Stimulated activated CD4-positive, alpha-beta T cell treated with anti-CD3 and anti-CD28 coated beads, Interleukin-4, amount 100 ng/mL, for 24 hours (primary cell): Measurements from ENCODE around the gene STAC3.
A peak's percentile ranks its signal among the peaks of the same experiment; 100 is the strongest.
"Not testable (repeated sequence)": the region's sequence is repeated elsewhere in the genome, so short reads cannot be mapped to it uniquely, and the experiment has no call there.

Source experiments
- DNase-seq: peaks from one replicate; pipeline ENCODE4 v3.0.0-alpha.2; 2020

The STAC3 gene

DNA sequence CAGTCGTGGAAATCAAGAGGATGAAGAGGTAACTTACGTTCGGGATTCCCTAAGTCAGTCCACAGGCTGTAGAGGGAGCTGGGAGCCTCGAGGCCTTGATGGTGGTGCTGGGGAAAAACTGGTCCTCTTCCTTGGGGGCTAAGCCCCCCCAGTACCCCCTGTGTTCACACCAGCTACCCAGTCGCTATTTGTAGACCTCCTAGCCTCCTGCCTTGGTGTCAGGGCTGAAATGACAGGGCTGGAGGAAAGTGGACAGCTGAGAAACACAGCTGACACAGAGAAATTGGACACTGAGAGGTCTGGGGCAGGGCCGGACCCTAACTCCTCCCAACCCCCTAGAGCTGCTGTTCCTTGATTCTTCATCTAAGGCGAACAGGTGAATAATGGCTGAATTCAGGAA, at the start of gene STAC3:
Gene STAC3 (minus strand): TSS at position 232 of the 400 bp plus-strand sequence. CDS start 1,551 bp downstream, outside the sequence.
- DNase-seq, result no peak

DNA sequence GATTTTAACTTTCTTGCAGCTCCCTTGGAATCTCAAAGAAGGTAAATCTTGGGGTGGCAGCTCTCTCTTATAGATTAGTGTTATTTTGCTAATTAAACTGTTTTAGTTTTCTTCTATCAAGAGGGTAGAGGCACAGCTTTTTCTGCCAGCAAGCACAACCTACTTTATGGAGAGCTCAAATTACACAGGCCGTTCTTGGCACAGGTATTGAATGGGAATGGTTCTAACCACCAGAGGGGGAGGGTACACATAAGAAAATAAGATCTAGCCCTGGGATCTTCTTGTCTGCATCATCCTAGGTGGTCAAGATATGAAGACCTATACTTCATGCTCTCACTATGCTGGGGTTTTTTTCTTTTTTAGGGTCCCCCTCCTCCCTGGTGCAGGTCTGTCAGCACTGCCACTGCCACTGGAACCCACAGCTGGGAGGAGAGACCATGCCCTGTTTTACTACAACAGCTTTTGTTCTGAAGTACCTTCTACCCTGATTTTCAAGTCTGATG, 48.6 kb upstream of the STAC3 start:
- no peak for DNase-seq

DNA sequence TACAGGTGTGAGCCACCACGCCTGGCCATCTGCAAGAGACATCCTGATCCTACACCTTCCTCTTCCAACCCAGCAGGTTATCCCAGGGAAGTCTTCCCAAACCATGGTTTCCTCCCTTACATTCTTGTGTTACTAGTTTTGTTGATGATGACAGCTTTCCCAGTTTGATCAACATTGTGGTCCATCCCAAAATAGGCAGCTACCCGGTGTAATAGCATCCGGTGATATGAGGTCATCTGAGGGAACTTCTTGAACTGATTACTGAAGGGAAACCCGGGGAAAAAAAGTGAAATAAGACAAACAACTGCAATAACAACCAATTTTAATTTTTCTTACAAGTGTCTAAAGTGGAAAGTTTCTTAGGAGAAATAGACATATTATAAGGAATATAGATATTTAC, 45.3 kb upstream of the STAC3 start:
- no peak for DNase-seq

DNA sequence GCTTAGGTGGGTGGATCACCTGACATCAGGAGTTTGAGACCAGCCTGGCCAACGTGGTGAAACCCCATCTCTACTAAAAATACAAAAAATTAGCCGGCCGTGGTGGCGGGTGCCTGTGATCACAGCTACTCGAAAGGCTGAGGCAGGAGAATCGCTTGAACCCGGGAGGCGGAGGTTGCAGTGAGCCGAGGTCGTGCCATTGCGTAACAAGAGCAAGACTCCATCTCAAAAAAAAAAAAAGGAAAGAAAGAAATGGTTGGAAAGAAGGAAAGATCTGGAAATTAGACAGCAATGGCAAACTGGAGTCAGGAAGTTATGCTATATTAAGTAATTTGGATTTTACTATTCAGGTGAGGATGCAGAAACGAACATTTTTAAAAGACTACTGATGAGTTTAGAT, 31.1 kb upstream of the STAC3 start:
- not testable (repeated sequence) for DNase-seq

DNA sequence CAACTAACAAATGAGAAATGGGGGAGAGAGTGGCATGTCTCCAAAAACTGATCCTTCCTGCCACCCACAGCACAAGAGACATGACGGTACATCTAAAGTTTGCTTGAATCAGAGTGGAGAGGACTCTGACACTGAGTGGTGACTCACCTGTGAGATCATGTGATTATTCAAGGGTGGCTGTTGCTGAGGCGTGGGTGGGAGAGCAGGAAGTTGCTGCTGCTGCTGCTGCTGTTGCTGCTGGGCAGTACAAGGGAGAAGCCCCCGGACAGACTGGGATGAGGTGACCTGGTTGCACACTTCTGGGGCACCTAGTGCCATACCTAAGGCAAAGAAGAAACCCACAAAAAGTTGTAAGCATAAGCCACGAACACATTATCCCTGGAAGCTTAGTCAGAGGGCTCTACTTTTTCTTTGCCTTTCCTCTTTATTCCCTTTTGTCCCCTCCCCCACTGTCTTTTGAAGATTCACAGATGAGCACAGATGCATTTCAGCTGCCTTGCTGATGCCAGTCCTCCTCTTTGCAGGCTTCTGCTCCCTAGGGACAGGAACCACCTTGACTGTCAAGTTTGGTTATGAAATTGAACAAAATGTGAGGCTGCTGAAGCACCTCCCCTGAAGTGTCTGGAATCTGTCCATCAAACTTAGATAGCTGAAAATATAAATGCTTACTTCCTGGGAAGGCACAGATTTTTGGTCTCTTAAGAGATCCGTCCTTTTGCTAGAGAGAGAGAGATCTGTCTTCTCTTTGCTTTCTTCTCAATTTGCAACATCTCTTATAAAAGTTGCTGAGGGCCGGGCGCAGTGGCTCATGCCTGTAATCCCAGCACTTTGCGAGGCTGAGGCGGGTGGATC, 29.4 kb upstream of the STAC3 start:
- peak; percentile 83 for DNase-seq

DNA sequence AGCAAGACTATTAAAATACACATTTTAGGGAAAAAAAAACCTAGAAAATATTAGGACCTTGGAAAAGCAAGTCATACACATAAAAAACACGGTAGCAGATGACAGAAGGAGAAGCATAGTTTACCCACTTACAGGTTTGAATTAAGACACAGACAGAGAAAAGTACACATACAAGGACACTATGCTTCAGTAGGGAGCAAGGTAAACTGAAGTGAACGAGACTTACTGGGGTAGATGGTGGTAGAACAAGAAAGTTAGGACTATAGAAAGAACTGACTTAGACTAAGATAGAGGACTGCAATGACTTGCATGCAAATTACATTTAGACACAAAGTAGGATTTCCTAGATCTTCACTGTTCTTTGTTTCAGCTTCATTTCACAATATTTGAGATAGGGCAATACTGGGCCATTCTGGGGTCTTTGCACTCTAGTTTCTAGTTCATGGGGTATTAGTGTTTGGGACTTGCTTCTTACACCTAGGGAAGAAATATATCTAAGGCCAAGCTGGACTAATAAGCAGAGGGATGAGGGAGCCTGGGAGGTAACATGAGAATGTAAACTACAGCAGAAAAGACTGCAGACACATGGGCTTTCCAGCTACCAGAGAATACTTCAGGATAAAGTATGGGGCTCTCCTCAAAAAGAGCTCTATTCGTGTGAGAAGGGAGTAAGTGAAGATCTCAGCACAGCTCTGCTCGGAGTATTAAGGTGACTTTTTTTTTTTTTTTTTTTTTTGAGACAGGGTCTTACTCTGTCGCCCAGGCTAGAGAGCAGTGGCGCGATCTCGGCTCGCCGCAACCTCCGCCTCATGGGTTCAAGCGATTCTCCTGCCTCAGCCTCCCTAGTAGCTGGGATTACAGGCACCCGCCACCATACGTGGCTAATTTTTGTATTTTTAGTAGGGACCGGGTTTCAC, 27.7 kb upstream of the STAC3 start:
- DNase-seq, result no peak

DNA sequence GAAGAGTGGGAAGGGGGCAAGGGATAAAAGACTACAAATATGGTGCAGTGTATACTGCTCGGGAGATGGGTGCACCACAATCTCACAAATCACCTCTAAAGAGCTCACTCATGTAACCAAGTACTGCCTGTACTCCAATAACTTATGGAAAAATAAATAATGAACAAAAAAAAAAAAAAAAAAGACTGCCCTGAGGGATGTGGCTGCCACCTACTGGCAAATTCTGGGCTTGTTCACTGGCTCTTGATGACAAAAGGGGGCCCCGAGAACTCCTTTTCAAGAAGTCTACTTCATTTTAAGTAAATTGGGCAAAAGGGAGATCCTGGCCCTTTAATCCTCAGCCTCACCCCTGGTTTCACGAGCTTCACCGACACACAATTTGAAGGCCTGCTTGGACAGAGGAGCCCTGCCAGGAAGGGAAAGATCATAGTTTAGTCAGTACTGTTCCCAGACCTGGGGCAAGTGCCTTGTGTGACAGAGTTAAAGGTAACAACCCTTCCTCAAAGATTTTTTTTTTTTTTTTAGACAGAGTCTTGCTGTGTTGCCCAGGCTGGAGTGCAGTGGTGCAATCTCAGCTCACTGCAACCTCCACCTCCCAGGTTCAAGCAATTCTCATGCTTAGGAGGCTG, 26.1 kb upstream of the STAC3 start:
- peak; percentile 15 for DNase-seq

DNA sequence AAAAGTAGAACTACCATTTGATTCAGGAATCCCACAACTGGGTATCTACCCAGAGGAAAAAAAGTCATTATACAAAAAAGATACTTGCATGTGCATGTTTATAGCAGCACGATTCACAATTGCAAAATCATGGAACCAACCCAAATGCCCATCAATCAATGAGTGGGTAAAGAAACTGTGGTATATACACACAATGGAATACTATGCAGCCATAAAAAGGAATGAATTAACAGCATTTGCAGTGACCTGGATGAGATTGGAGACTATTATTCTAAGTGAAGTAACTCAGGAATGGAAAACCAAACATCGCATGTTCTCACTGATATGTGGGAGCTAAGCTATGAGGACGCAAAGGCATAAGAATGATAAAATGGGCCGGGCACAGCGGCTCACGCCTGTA, 25.2 kb upstream of the STAC3 start:
- DNase-seq, result not testable (repeated sequence)

DNA sequence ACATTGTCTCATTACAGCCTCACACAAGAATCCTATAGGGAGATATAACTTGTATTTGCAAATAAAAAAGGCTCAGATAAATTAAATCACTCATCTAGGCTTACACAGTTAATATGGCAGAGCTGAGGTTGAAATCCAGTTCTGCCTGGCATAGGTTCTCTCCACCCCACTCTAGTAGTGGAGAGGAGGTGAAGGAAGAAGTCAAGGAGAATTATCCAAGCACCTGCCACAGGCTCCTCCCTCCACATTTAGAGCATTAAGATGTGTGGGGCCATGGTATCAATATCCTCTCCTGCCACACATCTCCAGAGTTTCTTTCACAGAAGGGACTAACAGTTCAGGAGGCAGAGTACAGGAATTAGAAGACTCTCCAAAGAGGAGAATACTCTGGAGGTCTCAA, 22.5 kb upstream of the STAC3 start:
- DNase-seq, result no peak

DNA sequence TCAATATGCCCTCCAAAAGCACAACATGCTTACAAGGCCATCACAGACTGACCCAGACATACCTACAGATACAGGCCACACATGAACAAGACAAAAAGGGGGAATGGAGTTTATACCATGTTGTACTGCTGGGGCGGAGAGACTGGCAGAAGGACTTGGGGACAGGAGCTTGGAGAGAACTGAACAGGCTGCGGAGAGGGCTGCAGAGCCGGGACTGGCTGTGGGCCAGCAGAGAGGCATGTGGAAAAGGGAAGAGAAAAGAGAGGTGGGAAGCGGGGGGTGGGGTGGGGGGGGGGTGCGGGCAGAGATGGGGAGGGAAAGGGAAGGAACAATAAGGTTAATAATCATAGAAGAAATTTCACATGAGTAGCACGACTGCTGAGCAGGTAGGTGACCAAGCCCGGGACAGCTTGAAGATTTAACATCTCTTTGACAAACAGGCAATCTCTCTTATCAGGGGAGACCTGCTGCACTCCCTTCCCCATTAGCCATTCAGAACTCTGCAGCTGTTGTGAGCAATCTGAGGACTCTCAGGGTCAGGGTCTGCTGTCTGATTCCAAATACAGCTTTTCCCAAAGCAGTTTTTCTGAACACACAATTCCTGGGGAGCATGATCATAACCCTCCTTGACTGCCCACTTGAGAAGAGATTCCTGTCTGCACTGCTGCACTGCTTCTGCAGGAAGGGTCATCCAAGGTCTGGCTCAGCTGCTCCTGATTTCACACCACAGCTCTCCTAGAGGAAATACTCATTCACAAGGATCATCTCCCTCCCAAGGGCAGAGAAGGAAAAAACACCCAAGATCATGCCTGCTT, 21.6 kb upstream of the STAC3 start:
- no peak for DNase-seq

DNA sequence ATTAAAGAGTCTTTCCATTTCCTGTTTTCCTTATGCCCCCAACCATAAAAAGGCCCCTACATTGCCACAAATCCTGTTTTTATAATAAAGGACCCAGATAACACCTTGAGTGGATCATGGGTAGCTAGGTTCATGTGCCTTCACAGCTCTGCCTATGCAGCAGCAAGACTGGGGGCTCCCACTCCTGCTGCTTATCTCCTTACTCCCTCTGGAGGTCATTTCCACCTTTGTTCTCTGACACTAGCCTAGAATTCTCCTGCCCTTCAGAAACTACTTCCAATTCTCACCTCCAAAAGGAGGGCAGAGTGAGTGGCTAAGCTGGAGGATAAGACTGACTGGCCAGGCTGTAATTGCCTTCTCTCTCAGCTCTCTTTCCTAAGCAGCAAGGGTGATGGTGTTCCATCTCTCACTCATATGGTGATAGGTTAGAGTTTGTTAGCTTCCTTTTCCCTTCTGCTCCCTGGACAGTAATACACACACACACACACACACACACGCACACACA, 20.0 kb upstream of the STAC3 start:
- no peak for DNase-seq

DNA sequence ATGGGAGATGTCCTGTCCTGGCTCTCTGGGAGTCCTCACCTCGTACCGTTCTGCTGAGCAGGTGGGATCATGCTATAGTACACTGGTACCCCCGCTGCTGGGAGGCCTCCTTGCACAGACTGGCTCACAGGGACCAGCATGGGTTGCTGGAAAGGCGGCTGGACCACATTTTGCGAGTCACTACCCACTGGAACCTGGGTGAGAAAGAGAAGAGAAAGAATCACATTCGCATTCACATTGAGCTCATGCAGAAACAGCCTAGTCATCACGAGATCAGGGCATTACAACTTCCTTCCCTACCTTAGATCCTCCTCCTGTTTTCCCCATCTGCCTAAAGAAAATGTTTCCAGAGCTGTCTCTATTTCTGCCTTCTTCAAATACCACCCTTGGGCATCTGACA, 17.3 kb upstream of the STAC3 start:
- peak; percentile 36 for DNase-seq

DNA sequence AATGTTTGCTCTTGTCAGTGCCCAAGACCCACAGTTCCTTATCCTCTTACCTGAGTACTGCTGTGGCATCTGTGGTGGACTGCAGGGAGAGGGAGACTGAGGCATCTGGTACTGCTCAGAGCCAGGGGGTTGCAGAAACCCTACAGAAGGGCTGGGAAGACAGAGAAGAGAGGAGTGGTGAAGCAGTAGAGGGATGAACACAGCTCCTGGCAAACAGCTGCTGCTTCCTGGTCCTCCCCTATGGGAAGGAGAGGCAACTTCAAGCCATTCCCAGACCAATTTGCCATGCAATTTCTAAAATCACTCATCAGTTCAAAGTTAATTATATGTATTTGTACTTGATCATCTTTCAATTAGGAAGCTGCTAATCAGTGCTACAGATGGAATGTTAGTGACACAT, 15.7 kb upstream of the STAC3 start:
- DNase-seq, result no peak

DNA sequence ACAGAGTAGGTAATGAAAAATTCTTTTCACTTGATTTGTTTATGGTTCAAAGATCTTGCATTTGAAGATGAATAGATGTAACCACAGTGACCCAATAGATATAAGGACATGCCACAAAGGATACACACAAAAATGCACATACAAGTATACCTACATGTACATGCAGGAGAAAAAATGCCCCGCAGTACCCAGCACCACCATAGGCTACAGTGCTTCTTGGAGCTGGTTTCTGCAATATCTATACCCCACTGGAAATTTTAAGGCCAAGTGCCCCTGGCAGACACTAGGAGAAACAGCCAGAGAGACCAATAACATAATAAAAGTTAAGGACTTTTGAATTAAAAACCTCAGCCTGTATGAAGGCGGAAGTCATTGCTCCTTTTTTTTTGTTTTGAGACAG, 12.1 kb upstream of the STAC3 start:
- DNase-seq, result no peak

DNA sequence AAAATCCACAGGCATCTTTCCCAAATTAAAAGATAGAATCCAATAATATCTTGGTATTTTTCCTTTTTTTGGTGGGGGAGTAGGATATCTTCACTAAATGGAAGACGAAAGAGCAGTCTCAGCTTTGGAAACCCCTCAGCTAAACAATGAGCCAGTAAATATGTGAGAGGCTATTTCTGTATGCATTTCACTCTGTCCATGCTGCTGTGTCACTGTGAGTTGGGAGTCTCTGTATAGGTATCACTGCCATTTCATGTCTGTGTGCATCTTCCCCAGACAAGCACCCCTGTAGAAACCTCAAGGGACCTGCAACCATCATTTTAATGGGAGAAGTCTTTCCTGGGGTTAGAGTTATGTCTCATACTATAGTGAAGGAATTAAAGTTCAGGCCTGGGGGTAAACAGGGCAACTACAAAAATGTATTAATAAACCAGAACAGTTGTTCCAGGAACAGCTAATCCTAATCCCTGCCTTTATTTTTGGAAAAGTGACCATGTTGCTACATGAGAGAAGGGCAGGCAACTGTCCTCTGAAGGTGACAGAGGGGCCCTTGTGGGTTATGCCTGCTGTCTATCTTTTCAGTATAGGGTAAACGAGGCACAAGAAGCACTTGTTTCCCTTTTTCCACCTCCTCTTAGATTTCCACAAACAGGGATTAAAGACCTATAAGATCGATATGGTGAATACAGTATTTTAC, 11.3 kb upstream of the STAC3 start:
- DNase-seq, result no peak

DNA sequence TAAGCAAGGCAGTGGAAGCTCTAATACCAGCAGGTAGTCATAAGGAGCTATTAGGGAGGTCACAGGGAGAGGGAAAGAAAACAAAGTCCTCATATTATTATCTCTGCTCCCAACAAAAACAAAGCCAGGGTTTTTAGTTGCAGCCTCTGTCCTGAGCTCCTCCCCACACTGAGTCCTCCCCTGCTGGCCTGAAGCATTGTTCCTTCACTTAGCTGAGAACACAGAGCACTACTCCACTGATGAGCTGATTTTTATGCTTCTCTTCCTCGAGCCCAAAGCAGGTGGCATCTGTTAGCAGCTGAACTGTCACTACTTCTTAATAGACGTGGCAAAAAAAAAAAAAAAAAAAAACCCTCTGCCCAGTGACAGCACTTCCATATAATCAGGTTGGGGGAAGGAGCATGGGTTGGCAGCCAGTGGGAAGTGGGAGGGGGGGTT, 10.5 kb upstream of the STAC3 start:
- DNase-seq, result no peak

DNA sequence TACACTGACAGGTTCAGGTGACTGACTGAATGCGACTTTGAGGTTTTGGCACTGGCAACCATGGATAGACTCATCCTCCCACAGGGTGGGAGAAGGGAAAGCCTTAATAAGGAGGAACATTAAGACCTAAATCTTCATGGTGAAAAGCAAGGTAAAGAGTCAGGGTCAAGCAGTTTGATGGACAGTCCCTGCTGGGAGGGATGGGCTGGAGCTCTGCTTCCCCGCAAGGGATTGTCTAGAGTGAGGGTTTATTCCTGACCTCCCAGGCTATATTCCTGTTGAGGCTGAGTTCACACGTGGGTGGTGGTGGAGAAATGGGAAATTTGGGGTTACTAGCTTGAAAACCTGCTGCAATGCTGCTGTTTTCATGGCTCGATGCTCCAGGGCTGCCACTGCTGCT, 9.4 kb upstream of the STAC3 start:
- DNase-seq, result no peak

DNA sequence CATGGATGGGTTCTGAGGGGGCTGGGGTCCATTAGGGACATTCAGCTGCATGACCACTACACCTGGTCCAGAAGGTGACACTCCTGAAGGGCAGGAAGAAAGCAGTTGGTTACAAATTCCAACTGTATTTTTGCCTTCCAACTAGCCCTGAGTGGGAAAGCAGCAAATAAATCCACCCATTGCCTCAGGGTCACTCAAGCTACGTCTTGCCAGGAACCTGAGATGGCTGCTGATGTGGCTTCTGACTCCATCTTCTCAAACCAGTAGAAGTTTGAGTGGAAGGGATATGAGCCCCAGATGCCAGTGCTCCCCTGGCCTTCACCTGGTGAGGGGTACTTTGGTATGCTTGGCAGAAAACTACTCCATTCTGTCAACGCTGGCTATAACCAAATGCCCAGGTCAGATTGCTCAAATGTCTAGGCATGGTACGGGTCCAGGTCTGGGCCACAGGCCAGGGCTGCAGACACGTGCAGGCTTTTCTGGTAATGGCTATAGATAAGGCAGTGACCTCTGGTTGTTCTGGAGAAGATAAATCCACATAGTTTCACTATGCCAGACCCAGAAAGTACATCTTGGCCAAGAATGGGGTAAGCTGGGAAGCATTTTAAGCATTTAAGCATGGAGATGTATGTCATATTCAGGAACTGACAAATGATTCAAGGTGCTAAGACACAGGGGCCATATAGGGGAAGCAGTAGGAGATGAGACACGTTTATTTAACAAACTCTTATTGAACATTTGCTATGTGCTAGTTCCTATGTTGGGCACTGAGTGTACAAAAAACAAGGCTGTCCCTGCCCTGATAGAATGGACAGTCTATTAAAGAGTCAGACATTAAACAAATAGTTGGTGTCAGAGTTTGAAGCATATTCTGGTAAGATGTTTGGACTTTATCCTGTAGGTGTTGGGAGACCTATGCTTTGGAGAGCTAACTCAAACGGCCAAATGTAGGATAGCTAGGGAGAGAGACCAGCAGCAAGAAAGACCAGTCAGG, 8.3 kb upstream of the STAC3 start:
- no peak for DNase-seq

DNA sequence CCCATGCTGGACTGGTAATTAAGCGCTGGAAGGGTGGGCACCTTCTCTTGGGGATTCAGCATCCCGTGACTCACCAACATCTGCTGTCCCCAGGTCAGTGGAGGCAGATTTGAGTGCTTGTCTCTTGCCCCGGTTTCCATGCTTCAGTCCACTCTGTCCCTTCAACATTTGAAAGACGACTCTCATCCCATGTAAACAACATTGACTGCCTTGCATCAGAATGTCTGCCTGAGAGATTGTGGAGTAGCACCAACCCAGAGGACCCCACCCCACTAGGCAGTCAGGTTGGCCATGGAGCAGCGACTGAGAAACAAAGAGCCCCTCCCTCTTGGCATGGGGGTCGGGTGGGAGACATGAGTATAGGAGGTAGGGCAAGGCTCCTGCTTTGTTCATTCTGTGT, 4.9 kb upstream of the STAC3 start:
- no peak for DNase-seq
